ENCODE measurements around the gene RFWD3.

DNA sequence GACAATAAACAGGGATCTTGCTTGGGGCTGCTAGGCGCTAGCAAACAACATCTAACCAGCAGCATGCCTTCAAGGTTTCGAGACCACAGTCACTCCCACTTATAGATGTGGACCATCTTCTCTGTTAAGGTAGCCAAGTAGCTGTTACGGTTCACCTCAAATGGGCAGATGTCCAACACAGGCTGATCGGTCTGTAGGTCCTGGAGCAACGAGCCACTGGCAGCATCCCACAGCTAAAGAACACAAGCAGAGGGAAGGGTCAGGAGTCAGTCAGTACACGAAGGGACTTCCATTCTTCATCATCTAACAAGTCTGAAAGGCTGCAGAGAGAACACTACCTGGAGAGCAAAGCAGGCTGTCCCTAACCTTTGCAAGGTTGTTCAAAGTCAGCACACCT lies 42.8 kb downstream of the RFWD3 start:
- no peak for TF ChIP-seq SMC3 (IDR thresholded peaks at IDR 0.05; ENCODE audit: low read depth, low read length)
- TF ChIP-seq POLR2A (IDR thresholded peaks at IDR 0.05; ENCODE audit: low read depth, low read length): no peak
- TF ChIP-seq, protein P1, sequence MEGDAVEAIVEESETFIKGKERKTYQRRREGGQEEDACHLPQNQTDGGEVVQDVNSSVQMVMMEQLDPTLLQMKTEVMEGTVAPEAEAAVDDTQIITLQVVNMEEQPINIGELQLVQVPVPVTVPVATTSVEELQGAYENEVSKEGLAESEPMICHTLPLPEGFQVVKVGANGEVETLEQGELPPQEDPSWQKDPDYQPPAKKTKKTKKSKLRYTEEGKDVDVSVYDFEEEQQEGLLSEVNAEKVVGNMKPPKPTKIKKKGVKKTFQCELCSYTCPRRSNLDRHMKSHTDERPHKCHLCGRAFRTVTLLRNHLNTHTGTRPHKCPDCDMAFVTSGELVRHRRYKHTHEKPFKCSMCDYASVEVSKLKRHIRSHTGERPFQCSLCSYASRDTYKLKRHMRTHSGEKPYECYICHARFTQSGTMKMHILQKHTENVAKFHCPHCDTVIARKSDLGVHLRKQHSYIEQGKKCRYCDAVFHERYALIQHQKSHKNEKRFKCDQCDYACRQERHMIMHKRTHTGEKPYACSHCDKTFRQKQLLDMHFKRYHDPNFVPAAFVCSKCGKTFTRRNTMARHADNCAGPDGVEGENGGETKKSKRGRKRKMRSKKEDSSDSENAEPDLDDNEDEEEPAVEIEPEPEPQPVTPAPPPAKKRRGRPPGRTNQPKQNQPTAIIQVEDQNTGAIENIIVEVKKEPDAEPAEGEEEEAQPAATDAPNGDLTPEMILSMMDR (conservative IDR thresholded peaks at IDR 0.05; ENCODE audit: low read depth, low read length): no peak
- TF ChIP-seq CEBPB (IDR thresholded peaks at IDR 0.05; ENCODE audit: low read depth, low read length): no peak
- TF ChIP-seq MAZ (IDR thresholded peaks at IDR 0.05; ENCODE audit: borderline replicate concordance, low read depth, low read length): no peak
- no peak for TF ChIP-seq MAFK (IDR thresholded peaks at IDR 0.05; ENCODE audit: low read depth, low read length)
- TF ChIP-seq FOS (IDR thresholded peaks at IDR 0.05; ENCODE audit: low read depth, low read length): no peak
- TF ChIP-seq NFE2L2 (IDR thresholded peaks at IDR 0.05; ENCODE audit: low read depth, low read length): no peak
- TF ChIP-seq, protein P2, sequence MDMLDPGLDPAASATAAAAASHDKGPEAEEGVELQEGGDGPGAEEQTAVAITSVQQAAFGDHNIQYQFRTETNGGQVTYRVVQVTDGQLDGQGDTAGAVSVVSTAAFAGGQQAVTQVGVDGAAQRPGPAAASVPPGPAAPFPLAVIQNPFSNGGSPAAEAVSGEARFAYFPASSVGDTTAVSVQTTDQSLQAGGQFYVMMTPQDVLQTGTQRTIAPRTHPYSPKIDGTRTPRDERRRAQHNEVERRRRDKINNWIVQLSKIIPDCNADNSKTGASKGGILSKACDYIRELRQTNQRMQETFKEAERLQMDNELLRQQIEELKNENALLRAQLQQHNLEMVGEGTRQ (IDR thresholded peaks at IDR 0.05; ENCODE audit: low read depth, low read length): no peak

All from IMR-90 (cell line).